A549 (cell line): ENCODE results near the gene FBLN1. TPM values are rescaled to one million over a fixed set of nuclear protein-coding genes. Genes with fewer than 3 reads are reported as not detected.

ENCODE experiments used
- ATAC-seq, 2 experiments: fragments of 200-7000 bp in 1 of 2; fragments of >200 bp in 1 of 2; cut with Nextera tagmentation in 1 of 2; cut with Tn5 transposase in 1 of 2; 3 replicates each; pipeline versions ENCODE4 v1.8.0 to v1.9.1; 2018 to 2020; ENCODE audit warnings: mild to moderate bottlenecking in 1 of 2, moderate library complexity in 1 of 2
- CTCF ChIA-PET: fragments of 300-600 bp; sonication (Branson Sonifier 250); formaldehyde crosslinking; extraction: SDS; loops from one replicate; lab custom pipeline; 2021; ENCODE audit warnings: antibody characterized with exemption, inconsistent platforms; lab: Yijun Ruan, JAX
- POLR2A ChIA-PET: fragments of 350-600 bp; formaldehyde crosslinking; extraction: SDS; loops from one replicate; lab custom pipeline; 2021; ENCODE audit warnings: antibody characterized with exemption, inconsistent platforms; lab: Yijun Ruan, JAX
- DNase-seq, 2 experiments: peaks; one replicate each; pipeline versions ENCODE4 v3.0.0 to v3.0.0-alpha.2; 2011 to 2016; ENCODE audit warnings: low read depth in 1 of 2, low spot score in 1 of 2
- FAIRE-seq: peaks from 2 replicates; lab custom pipeline; 2011; peaks lifted over from hg19 to GRCh38; lab: Jason Lieb, UNC
- H3K27ac ChIP-seq, 2 experiments: fragments of >200 bp; sonication (Bioruptor Twin); formaldehyde crosslinking; 3 replicates each; pipeline ENCODE4 v1.5.1; 2016 to 2017
- H3K4me1 ChIP-seq: fragments of >200 bp; sonication (Bioruptor Twin); formaldehyde crosslinking; 3 replicates; pipeline ENCODE4 v1.6.1; 2016
- H3K4me2 ChIP-seq: fragments of >200 bp; sonication (Bioruptor Twin); formaldehyde crosslinking; 3 replicates; pipeline ENCODE4 v1.6.1; 2016
- H3K4me3 ChIP-seq: fragments of >200 bp; sonication (Bioruptor Twin); formaldehyde crosslinking; 3 replicates; pipeline ENCODE4 v1.5.1; 2016
- H3K9me3 ChIP-seq: fragments of >200 bp; sonication (Bioruptor Twin); formaldehyde crosslinking; 3 replicates; pipeline ENCODE4 v1.6.1; 2016
- BHLHE40 ChIP-seq: IDR thresholded peaks from 2 replicates; pipeline ENCODE4 v1.6.1; 2012; ENCODE audit warnings: low read depth, low read length, inconsistent platforms
- EP300 ChIP-seq, 2 experiments: fragments of >200 bp; sonication (Bioruptor Twin); formaldehyde crosslinking; IDR thresholded peaks; 2 replicates in 1 of 2; 3 replicates in 1 of 2; pipeline ENCODE4 v1.6.1; 2016 to 2017
- FOXS1 ChIP-seq: fragments of 250-450 bp; sonication (Bioruptor Pico); IDR thresholded peaks from 2 replicates; pipeline ENCODE4 v1.5.0; 2020; ENCODE audit warnings: mild to moderate bottlenecking, moderate library complexity
- HEYL ChIP-seq: fragments of 250-450 bp; sonication (Bioruptor Pico); IDR thresholded peaks from 2 replicates; pipeline ENCODE4 v1.8.0; 2021; ENCODE audit warnings: mild to moderate bottlenecking, moderate library complexity
- JUNB ChIP-seq: fragments of >200 bp; sonication (Bioruptor Twin); formaldehyde crosslinking; IDR thresholded peaks from 2 replicates; pipeline ENCODE4 v1.6.1; 2016
- MAFK ChIP-seq: fragments of 450-650 bp; IDR thresholded peaks from 2 replicates; pipeline ENCODE4 v1.6.1; 2014; ENCODE audit not compliant: partially characterized antibody
- MYC ChIP-seq: IDR thresholded peaks from 2 replicates; pipeline ENCODE4 v1.6.1; 2012; ENCODE audit warnings: mild to moderate bottlenecking, inconsistent platforms, low read length, improper control_type of control experiment, borderline replicate concordance
- NPAS2 ChIP-seq: fragments of 250-450 bp; sonication (Bioruptor Pico); IDR thresholded peaks from 2 replicates; pipeline ENCODE4 v1.8.0; 2022; ENCODE audit warnings: mild to moderate bottlenecking, moderate library complexity, borderline replicate concordance
- NR3C1 ChIP-seq: fragments of >200 bp; sonication (Bioruptor Twin); formaldehyde crosslinking; IDR thresholded peaks from 3 replicates; pipeline ENCODE4 v1.6.1; 2017
- POLR2A ChIP-seq: IDR thresholded peaks from 2 replicates; pipeline ENCODE4 v1.6.1; 2012; ENCODE audit warnings: mild to moderate bottlenecking, low read length
- POLR2AphosphoS2 ChIP-seq: conservative IDR thresholded peaks from 2 replicates; pipeline ENCODE4 v1.6.1; 2012; ENCODE audit warnings: low read length, improper control_type of control experiment, inconsistent platforms
- RARB ChIP-seq: fragments of 250-450 bp; sonication (Bioruptor Pico); IDR thresholded peaks from 2 replicates; pipeline ENCODE4 v1.8.0; 2021; ENCODE audit warnings: mild to moderate bottlenecking, moderate library complexity
- REST ChIP-seq: fragments of 200-600 bp; sonication (generic); IDR thresholded peaks from 2 replicates; pipeline ENCODE4 v1.6.1; 2016; ENCODE audit warnings: antibody characterized with exemption, mild to moderate bottlenecking, moderate library complexity
- RFX5 ChIP-seq: fragments of 450-650 bp; IDR thresholded peaks from 2 replicates; pipeline ENCODE4 v1.7.1; 2014; ENCODE audit warnings: antibody characterized with exemption, mild to moderate bottlenecking, moderate library complexity
- SREBF2 ChIP-seq: fragments of 450-650 bp; IDR thresholded peaks from 2 replicates; pipeline ENCODE4 v1.6.1; 2014; ENCODE audit warnings: mild to moderate bottlenecking, moderate library complexity
- TP53 ChIP-seq: fragments of 250-450 bp; sonication (Bioruptor Pico); IDR thresholded peaks from 2 replicates; pipeline ENCODE4 v1.5.0; 2021; ENCODE audit warnings: mild to moderate bottlenecking, moderate library complexity
- ZC3H11A ChIP-seq: fragments of 450-650 bp; IDR thresholded peaks from 2 replicates; pipeline ENCODE4 v1.6.1; 2014; ENCODE audit warnings: antibody characterized with exemption, mild to moderate bottlenecking
- WGBS: methylation state at CpG from one replicate; pipeline ENCODE4 v1.1.6; 2017; ENCODE audit errors: missing lambda C conversion rate; 5-methylcytosine and 5-hydroxymethylcytosine counted together
- polyA plus RNA-seq, 4 experiments: library from polyadenylated mRNA; depleted of rRNA in 3 of 4; stranded (reverse); fragments of >200 nt; fragmentation: RNase III in 1 of 4; extraction: RNeasy Plus Mini Kit Qiagen cat#74134 plus additional on column Dnase treatment in 1 of 4; gene quantifications; 2 replicates in 3 of 4; 3 replicates in 1 of 4; pipeline ENCODE4 v1.2.3, GENCODE V29; 2011 to 2017
- TF ChIP-seq, protein P1 (sequence below): IDR thresholded peaks from 2 replicates; pipeline ENCODE4 v1.6.1; 2012
- TF ChIP-seq, protein P2 (sequence below): fragments of >200 bp; sonication (Bioruptor Twin); formaldehyde crosslinking; IDR thresholded peaks from 2 replicates; pipeline ENCODE4 v1.6.1; 2016
- TF ChIP-seq, protein P3 (sequence below): fragments of >200 bp; sonication (Bioruptor Twin); formaldehyde crosslinking; IDR thresholded peaks from 3 replicates; pipeline ENCODE4 v1.5.1; 2016
- TF ChIP-seq, protein P4 (sequence below): fragments of >200 bp; sonication (Bioruptor Twin); formaldehyde crosslinking; IDR thresholded peaks from 3 replicates; pipeline ENCODE4 v1.6.1; 2016

FBLN1 gene
- polyA plus RNA-seq, 2 of the 4 experiments (the other 2 are of a cell fraction) = 18.2 to 32.7 TPM

- ChIA-PET CTCF (interaction anchor here (0.6 to 1.6 kb wide), 2 partner anchors 11 to 16 kb away, joined by 3 to 9 read pairs; no protein-coding TSS in a partner anchor), POLR2A (no interaction called here)
- no peak for ATAC-seq
- FAIRE-seq = no peak
- TF ChIP-seq SREBF2 = no peak
- TF ChIP-seq EP300 (IDR thresholded peaks at IDR 0.05) = no peak
- no peak for TF ChIP-seq REST
- TF ChIP-seq, all 56 proteins: peak for 0
- Histone ChIP-seq H3K27ac (no peak overlapping the region), H3K4me3 (no peak overlapping the region), H3K4me1 (no peaks in the 10 kb centered on the region), H3K4me2 (no peak overlapping the region), H3K9me3 (no peaks in the 10 kb centered on the region)
- 91% methylated on average over 14 of the region's 15 CpGs for WGBS
- DNase-seq = no peak
Observed at GRCh38 chr22:45537734-45538181, 35.1 kb downstream of the FBLN1 start.

GRCh38 chr22:45538281-45538680 lies 35.6 kb downstream of the FBLN1 start:
- no peak overlapping the region for H3K27ac ChIP-seq
- 91% methylated on average over 4 of the region's 4 CpGs for WGBS
- CTCF ChIA-PET = interaction anchor here (1.6 kb wide), 1 partner anchor 15 kb away, joined by 9 read pairs; no protein-coding TSS in a partner anchor
- POLR2A ChIA-PET = no interaction called here
- no peak for FAIRE-seq
- TF ChIP-seq JUNB (no peak), ZC3H11A (no peak), MAFK (peak; percentile 87), RARB (CRISPR knock-in tag) (no peak), RFX5 (no peak), HEYL (no peak)
- TF ChIP-seq, protein P1, sequence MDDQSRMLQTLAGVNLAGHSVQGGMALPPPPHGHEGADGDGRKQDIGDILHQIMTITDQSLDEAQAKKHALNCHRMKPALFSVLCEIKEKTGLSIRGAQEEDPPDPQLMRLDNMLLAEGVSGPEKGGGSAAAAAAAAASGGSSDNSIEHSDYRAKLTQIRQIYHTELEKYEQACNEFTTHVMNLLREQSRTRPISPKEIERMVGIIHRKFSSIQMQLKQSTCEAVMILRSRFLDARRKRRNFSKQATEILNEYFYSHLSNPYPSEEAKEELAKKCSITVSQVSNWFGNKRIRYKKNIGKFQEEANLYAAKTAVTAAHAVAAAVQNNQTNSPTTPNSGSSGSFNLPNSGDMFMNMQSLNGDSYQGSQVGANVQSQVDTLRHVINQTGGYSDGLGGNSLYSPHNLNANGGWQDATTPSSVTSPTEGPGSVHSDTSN = no peak
- H3K4me3 ChIP-seq = no peak overlapping the region
- no peak overlapping the region for H3K4me2 ChIP-seq
- H3K4me1 ChIP-seq = no peaks in the 10 kb centered on the region
- DNase-seq = no peak
- no peak for ATAC-seq
- no peaks in the 10 kb centered on the region for H3K9me3 ChIP-seq

DNA sequence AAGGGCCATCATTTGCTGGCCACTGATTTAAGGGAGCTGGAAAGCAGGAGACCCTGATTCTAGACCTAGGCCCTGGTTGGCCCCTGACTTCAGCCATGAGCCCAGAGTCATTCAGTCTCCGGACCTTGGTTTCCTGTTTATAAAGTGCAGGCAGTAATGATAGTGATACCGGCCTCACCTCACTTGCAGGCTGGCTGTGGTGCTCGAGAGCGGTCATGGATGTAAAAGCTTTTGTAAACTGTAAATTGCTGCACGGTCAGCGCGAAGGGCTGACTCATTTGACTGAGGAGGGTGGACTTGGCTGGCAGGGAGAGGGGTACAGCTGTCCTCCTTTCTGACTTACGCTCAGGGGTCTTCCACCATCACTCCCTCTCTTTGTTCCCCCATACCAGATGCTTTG lies 37.4 kb downstream of the FBLN1 start:
- CTCF ChIA-PET = interaction anchor here (1.7 to 2.5 kb wide), 2 partner anchors 9 to 13 kb away, joined by 6 to 9 read pairs; no protein-coding TSS in a partner anchor
- no peaks in the 10 kb centered on the region for H3K9me3 ChIP-seq
- no peak overlapping the region for H3K4me3 ChIP-seq
- TF ChIP-seq, protein P2, sequence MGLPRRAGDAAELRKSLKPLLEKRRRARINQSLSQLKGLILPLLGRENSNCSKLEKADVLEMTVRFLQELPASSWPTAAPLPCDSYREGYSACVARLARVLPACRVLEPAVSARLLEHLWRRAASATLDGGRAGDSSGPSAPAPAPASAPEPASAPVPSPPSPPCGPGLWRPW = no peak
- TF ChIP-seq FOXS1 (CRISPR knock-in tag) = no peak
- no peak for TF ChIP-seq NPAS2
- TF ChIP-seq, protein P3, sequence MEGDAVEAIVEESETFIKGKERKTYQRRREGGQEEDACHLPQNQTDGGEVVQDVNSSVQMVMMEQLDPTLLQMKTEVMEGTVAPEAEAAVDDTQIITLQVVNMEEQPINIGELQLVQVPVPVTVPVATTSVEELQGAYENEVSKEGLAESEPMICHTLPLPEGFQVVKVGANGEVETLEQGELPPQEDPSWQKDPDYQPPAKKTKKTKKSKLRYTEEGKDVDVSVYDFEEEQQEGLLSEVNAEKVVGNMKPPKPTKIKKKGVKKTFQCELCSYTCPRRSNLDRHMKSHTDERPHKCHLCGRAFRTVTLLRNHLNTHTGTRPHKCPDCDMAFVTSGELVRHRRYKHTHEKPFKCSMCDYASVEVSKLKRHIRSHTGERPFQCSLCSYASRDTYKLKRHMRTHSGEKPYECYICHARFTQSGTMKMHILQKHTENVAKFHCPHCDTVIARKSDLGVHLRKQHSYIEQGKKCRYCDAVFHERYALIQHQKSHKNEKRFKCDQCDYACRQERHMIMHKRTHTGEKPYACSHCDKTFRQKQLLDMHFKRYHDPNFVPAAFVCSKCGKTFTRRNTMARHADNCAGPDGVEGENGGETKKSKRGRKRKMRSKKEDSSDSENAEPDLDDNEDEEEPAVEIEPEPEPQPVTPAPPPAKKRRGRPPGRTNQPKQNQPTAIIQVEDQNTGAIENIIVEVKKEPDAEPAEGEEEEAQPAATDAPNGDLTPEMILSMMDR = no peak
- TF ChIP-seq BHLHE40 = no peak
- TF ChIP-seq, protein P4, sequence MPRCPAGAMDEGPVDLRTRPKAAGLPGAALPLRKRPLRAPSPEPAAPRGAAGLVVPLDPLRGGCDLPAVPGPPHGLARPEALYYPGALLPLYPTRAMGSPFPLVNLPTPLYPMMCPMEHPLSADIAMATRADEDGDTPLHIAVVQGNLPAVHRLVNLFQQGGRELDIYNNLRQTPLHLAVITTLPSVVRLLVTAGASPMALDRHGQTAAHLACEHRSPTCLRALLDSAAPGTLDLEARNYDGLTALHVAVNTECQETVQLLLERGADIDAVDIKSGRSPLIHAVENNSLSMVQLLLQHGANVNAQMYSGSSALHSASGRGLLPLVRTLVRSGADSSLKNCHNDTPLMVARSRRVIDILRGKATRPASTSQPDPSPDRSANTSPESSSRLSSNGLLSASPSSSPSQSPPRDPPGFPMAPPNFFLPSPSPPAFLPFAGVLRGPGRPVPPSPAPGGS = no peak
- TF ChIP-seq TP53 (CRISPR knock-in tag) = no peak
- no peak for TF ChIP-seq POLR2AphosphoS2
- TF ChIP-seq NR3C1 = no peak
- no peak for TF ChIP-seq MYC
- no peak for TF ChIP-seq POLR2A
- TF ChIP-seq, all 56 proteins: peak for 0
- 68% methylated on average over 8 of the region's 8 CpGs for WGBS
- FAIRE-seq = no peak
- no peak overlapping the region for H3K4me2 ChIP-seq
- H3K4me1 ChIP-seq = no peaks in the 10 kb centered on the region
- no peak for DNase-seq
- POLR2A ChIA-PET = no interaction called here
- ATAC-seq = no peak
- no peak overlapping the region for H3K27ac ChIP-seq
